ENCODE results near the gene KDM4C. TPM values are rescaled to one million over a fixed set of nuclear protein-coding genes. Genes with fewer than 3 reads are reported as not detected.

The KDM4C gene
- total and polyA plus RNA-seq, 2 of the 4 experiments (the other 2 are of a cell fraction), result 11.8 to 23.8 TPM

GRCh38 chr9:6785682-6786081, 27.9 kb downstream of the KDM4C start:
- CTCF ChIA-PET, result no interaction called here
- WGBS, 2 experiments (ENCODE audit: extremely low coverage in 2 of 2, insufficient read length in 1 of 2), result no CpG with 5 or more reads among the region's 1 CpG
- in situ Hi-C loops (cut with MboI; ENCODE audit: low sequenced_read_pairs), result no loop called here

More at GRCh38 chr9:6785682-6786081, 27.9 kb downstream of the KDM4C start:
- Histone ChIP-seq H3K4me3 (ENCODE audit: insufficient read depth, low read depth, low read length) (no peak overlapping the region), H3K9me1 (ENCODE audit: insufficient read depth, low read length) (peaks cover 14% of the 10 kb centered on the region), H3K79me1 (ENCODE audit: low read depth in 1 of 2, low read length in 2 of 2) (peaks cover 49 to 64% of the 10 kb centered on the region in 2 experiments), H4K5ac (ENCODE audit: low read depth, low read length) (no peak overlapping the region), H3K56ac (ENCODE audit: extremely low read depth, insufficient read depth, low read length) (no peak overlapping the region), H3K4me2 (ENCODE audit: low read depth, low read length) (no peak overlapping the region), H4K20me1 (ENCODE audit: insufficient read depth, low read length) (peaks cover 8% of the 10 kb centered on the region; the same call in 1 of the 2 replicates), H2BK120ac (ENCODE audit: low read depth, low read length) (no peak overlapping the region), H2AK5ac (ENCODE audit: low read depth, low read length) (no peak overlapping the region), H2BK5ac (ENCODE audit: low read depth, low read length, poor library complexity, severe bottlenecking) (no peak overlapping the region), H4K8ac (ENCODE audit: low read depth in 2 of 2, low read length in 2 of 2) (no peak overlapping the region), H3K23ac (ENCODE audit: low read depth, low read length) (no peak overlapping the region), H3K4me1 (ENCODE audit: control insufficient read depth, insufficient read depth, low read length) (peaks cover 12% of the 10 kb centered on the region), H3K14ac (replicated peaks; ENCODE audit: low read depth, low read length) (no peak overlapping the region), H3K9ac (ENCODE audit: low read depth, low read length) (no peak overlapping the region), H4K91ac (ENCODE audit: insufficient read depth, low read depth, low read length) (no peak overlapping the region), H2BK15ac (ENCODE audit: low read depth, low read length) (no peak overlapping the region), H2AFZ (replicated peaks; ENCODE audit: low read length, poor library complexity) (no peak overlapping the region), H3K18ac (ENCODE audit: low read depth, low read length) (no peak overlapping the region), H2AK9ac (replicated peaks; ENCODE audit: low read depth, low read length, poor library complexity) (no peak overlapping the region), H3K4ac (ENCODE audit: low read depth, low read length) (no peak overlapping the region), H3K27me3 (ENCODE audit: control insufficient read depth, insufficient read depth, low read length) (no peaks in the 10 kb centered on the region), H3K36me3 (ENCODE audit: control insufficient read depth, insufficient read depth, low read length) (no peaks in the 10 kb centered on the region), H3K27ac (ENCODE audit: insufficient read depth, low read length) (no peak overlapping the region), H3K9me3 (ENCODE audit: control insufficient read depth, insufficient read depth, low read length) (no peaks in the 10 kb centered on the region), H2BK20ac (ENCODE audit: low read depth, low read length) (no peak overlapping the region)
- DNase-seq, result no peak
- ATAC-seq (ENCODE audit: low read depth), result no peak
- dilution Hi-C loops (cut with HindIII; ENCODE audit: low sequenced_read_pairs, unreplicated experiment), result no loop called here
- POLR2A ChIA-PET (ENCODE audit: unreplicated experiment), result no interaction called here
- intact Hi-C loops (cut with micrococcal nuclease), result no loop called here
- TF ChIP-seq NFE2L2 (IDR thresholded peaks at IDR 0.05; ENCODE audit: low read depth, low read length), result no peak
- TF ChIP-seq MAFK (IDR thresholded peaks at IDR 0.05; ENCODE audit: low read depth, low read length), result no peak
- TF ChIP-seq, protein P1, sequence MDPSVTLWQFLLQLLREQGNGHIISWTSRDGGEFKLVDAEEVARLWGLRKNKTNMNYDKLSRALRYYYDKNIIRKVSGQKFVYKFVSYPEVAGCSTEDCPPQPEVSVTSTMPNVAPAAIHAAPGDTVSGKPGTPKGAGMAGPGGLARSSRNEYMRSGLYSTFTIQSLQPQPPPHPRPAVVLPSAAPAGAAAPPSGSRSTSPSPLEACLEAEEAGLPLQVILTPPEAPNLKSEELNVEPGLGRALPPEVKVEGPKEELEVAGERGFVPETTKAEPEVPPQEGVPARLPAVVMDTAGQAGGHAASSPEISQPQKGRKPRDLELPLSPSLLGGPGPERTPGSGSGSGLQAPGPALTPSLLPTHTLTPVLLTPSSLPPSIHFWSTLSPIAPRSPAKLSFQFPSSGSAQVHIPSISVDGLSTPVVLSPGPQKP (IDR thresholded peaks at IDR 0.05; ENCODE audit: borderline replicate concordance, low read depth, low read length), result no peak
- TF ChIP-seq MAZ (IDR thresholded peaks at IDR 0.05; ENCODE audit: borderline replicate concordance, low read depth, low read length), result no peak
- no peak for TF ChIP-seq POLR2A (IDR thresholded peaks at IDR 0.05; ENCODE audit: low read depth, low read length)
- no peak for TF ChIP-seq RAD21 (IDR thresholded peaks at IDR 0.05; ENCODE audit: low read length)
- no peak for TF ChIP-seq RFX5 (IDR thresholded peaks at IDR 0.05; ENCODE audit: low read depth, low read length)
- no peak for TF ChIP-seq USF2 (IDR thresholded peaks at IDR 0.05; ENCODE audit: low read depth, low read length)
- no peak for TF ChIP-seq BHLHE40 (IDR thresholded peaks at IDR 0.05; ENCODE audit: low read depth, low read length)
- no peak for TF ChIP-seq RCOR1 (IDR thresholded peaks at IDR 0.05; ENCODE audit: insufficient replicate concordance, low read length)
- no peak for TF ChIP-seq CEBPB (IDR thresholded peaks at IDR 0.05; ENCODE audit: low read depth, low read length)
- no peak for TF ChIP-seq SMC3 (IDR thresholded peaks at IDR 0.05; ENCODE audit: low read depth, low read length)
- no peak for TF ChIP-seq CHD1 (IDR thresholded peaks at IDR 0.05; ENCODE audit: low read depth, low read length)
- TF ChIP-seq MXI1 (IDR thresholded peaks at IDR 0.05; ENCODE audit: borderline replicate concordance, low read depth, low read length), result no peak
- BruUV-seq (replicated peaks), result no TSS peak
